Germinal center (tissue), 1 donor: ENCODE measurements around the gene TRPM5.

ENCODE experiments used
- DNase-seq: peaks from one replicate; pipeline ENCODE4 v3.0.0; 2012; ENCODE audit warnings: mixed read lengths, low spot score

The TRPM5 gene

DNA sequence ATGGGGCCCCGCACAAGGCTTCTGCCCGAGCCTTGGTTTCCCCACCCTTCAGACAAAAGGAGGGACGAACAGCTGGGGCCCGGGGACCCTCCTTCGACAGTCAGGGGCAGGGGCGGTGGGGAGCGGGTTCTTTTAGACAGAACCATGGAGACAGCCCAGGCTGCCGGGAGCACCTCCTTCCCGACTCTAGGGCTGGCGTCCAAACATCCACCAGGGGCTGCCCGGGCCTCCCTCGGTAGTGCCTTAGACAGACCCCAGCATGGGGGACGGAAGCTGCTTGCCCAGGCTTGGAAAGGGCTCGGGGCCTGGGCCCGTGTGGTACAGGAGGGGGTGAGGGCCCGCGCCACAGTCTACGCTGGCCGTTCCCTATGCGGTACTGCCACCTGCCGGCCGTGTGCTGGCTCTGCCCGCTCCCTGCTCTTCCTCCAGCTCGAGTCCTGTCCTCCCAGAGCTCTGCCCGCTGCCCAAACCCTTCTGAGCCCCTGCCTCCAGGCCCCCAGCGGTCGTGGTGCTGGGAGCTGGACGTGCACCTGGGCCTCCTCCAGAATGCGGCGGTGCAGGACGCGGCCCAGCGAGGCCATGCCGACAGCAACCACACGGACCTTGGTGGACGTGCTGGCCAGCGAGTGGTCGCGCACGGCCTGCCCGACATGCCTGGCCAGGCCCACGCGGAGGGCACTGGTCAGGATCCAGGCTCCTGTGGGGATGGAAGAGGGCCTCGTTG, 23.6 kb downstream of the TRPM5 start:
- peak; percentile 90 for DNase-seq

- DNase-seq = peak; percentile 78
Observed at GRCh38 chr11:2419638-2420501, 24.4 kb downstream of the TRPM5 start.

GRCh38 chr11:2418693-2419360, 25.5 kb downstream of the TRPM5 start:
- DNase-seq = no peak

GRCh38 chr11:2417856-2418692, 26.2 kb downstream of the TRPM5 start:
- no peak for DNase-seq

- DNase-seq = no peak
Observed at GRCh38 chr11:2416765-2417164, 27.5 kb downstream of the TRPM5 start.

GRCh38 chr11:2415601-2416380, 28.5 kb downstream of the TRPM5 start:
- no peak for DNase-seq

GRCh38 chr11:2415171-2415570, 29.1 kb downstream of the TRPM5 start:
- DNase-seq = no peak

DNA sequence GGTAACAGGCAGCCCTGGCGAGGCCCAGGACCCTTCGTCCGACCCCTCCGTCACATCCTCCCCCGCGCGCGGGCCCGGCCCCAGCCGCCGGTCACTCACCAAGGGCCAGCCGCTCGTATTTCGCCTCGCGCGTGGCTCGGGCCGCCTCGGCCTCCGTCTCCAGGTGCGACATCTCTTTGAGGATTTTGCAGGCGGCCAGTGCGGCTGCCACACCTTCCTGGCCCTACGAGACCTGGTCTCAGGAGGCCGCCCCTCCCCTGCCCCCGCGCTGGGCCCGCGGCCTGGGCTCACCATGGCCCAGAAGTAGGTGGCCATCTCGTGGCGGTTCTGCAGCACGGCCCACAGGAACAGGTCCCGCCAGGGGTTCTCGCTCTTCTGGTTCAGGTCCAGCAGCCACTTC, 29.7 kb downstream of the TRPM5 start:
- DNase-seq = no peak

DNA sequence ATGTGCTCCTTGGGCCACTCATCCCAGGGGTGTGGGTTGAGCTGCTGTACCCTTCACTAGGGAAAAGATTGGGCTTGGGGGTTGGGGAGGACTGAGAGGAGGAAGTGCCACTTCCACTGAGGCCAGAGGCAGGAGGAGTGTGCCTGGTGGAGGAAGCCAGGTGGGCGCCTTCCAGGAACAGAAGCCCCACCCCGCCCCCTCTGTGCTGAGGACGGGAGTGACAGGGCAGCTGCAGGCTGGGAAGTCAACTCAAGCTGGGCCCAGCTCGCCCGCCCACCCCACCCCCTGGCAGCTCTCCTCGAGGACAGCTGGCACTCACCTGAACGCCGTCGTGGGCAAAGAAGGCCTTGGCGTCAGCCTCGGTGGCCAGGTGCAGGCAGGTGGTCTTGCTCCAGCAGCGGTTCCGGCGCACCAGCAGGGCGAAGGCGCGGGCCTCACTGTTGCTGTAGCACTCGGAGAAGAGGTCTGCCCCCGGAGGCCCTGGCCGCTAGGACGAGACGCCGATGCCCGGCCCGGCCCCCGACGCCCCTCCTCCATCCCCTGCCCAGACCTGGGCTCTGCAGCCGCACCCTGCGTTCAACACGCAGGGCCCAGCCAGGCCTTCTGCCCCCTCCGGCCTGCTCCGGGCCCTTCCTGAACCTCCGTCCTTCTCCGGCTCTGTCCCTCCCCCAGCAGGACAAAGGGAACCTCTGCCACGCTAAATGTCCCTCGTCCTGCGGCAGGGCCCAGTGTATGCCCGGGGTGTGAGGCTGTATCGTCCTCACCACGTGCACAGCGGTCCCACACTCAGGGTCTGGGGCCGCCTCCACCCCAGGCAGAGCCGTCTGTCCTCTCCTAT, 30.4 kb downstream of the TRPM5 start:
- DNase-seq = no peak

- DNase-seq = no peak
Observed at GRCh38 chr11:2412323-2412722, 32.0 kb downstream of the TRPM5 start.

GRCh38 chr11:2411446-2412305, 32.6 kb downstream of the TRPM5 start:
- no peak for DNase-seq

- no peak for DNase-seq
Observed at GRCh38 chr11:2410616-2411015, 33.7 kb downstream of the TRPM5 start.

DNA sequence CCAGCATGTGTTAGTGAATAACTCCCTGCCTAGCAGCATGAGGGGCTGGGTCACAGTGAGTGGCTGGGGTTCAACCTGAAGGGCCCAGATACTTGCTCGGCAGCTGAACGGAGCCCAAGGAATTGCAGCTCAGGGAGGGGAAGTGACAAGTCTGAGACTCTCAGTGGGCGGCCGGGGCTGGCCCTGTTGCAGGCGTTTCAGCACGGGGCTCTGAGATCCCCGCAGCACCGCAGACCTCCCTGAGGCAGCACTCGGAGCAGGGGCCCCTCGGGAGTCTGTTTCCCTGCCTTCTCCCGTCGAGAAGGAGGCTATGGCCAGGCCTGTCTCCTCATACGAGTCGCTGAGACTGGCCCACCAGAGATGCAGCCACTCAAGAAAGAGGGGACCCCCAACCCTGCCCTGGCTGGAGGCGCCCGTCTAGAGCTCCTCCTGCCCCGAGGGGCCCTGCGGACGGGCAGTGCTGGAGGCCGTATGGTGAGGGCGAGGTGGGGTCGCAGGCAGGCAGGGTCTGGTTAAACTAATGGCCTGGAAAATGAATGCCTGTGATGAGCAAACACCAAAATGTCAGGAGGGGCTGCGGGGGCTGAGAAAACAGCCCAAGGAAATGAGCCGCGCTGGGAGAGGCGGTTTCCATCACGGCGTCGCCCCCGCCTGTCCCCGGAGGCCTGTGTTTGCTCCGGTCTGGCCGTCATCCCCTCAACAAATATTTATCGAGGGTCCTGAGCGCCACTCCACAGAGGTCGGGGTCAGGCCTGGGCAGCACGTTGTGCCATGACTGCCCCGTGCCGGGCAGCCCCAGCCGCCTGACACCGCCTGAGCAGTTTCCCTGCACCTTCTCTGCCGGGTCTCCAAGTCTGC, 34.5 kb downstream of the TRPM5 start:
- no peak for DNase-seq

GRCh38 chr11:2409126-2409525, 35.2 kb downstream of the TRPM5 start:
- no peak for DNase-seq

- DNase-seq = no peak
Observed at GRCh38 chr11:2408671-2409070, 35.6 kb downstream of the TRPM5 start.

DNA sequence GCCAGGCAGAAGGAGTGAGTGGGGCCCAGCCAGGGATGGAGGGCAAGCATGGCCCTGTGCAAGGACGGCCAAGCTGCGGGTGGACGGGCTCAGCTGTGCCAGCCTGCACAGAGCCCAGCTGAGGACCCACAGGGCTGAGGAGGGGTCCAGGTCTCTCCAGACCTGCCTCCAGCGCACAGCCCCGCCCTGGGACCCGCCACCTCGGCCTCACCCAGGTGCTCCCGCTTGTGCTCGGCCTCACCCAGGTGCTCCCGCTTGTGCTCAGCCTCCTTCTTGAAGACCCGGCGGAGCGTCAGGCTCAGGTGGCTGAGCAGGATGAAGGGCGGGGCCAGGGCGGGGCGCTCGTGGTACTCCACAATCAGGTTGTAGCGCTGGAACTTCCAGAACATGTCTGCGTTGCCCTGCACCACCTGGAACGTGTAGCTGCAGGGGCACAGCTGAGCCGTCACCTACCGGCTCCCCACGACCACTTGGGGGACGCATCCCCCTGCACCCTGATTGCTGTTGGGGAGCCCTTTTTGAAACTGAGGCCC, 37.4 kb downstream of the TRPM5 start:
- DNase-seq = no peak

DNA sequence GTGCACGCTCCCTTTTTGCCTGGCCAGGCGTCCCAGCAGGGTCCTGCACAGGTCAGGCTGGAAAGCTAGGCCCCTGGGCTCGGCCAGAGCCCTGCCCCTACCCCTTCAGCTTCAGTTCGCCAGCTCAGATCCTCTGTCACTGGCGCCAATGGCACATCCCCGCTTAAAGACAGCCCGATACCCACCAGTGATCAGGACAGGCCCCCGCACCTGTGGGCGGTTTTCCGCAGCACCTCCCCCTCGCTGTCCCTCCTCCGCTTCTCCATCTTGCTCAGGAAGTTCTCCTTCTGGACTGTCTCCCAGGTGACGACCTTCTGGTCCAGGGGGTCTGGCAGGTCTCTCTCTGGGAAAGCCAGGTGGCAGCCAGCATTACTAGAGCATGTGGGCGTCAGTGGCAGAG, 37.9 kb downstream of the TRPM5 start:
- DNase-seq = no peak

- DNase-seq = no peak
Observed at GRCh38 chr11:2404735-2405196, 39.5 kb downstream of the TRPM5 start.
